Panc1 (cell line): ENCODE measurements around the gene TLE5.

Experiments used
- POLR2AphosphoS5 ChIP-seq: IDR thresholded peaks from 2 replicates; pipeline ENCODE4 v1.6.1; 2012; ENCODE audit warnings: mild to moderate bottlenecking, low read depth, low read length, moderate library complexity
- SIN3A ChIP-seq: IDR thresholded peaks from 2 replicates; pipeline ENCODE4 v1.6.1; 2012; ENCODE audit warnings: low read depth, mild to moderate bottlenecking, low read length, moderate library complexity, borderline replicate concordance; ENCODE audit not compliant: insufficient read depth
- TCF7L2 ChIP-seq: IDR thresholded peaks from 2 replicates; pipeline ENCODE4 v1.6.1; 2011; ENCODE audit warnings: mild to moderate bottlenecking, low read depth, low read length, inconsistent platforms
- TF ChIP-seq, protein P1 (sequence below): fragments of 450-650 bp; IDR thresholded peaks from 2 replicates; pipeline ENCODE4 v1.5.1; 2017; ENCODE audit warnings: mild to moderate bottlenecking
- TF ChIP-seq, protein P2 (sequence below), 2 experiments: IDR thresholded peaks; 2 replicates each; pipeline ENCODE4 v1.6.1; 2011 to 2012; ENCODE audit warnings: low read depth in 2 of 2, control low read depth in 1 of 2, low read length in 1 of 2, mild to moderate bottlenecking in 1 of 2, moderate library complexity in 1 of 2; ENCODE audit not compliant: insufficient read depth in 1 of 2

DNA sequence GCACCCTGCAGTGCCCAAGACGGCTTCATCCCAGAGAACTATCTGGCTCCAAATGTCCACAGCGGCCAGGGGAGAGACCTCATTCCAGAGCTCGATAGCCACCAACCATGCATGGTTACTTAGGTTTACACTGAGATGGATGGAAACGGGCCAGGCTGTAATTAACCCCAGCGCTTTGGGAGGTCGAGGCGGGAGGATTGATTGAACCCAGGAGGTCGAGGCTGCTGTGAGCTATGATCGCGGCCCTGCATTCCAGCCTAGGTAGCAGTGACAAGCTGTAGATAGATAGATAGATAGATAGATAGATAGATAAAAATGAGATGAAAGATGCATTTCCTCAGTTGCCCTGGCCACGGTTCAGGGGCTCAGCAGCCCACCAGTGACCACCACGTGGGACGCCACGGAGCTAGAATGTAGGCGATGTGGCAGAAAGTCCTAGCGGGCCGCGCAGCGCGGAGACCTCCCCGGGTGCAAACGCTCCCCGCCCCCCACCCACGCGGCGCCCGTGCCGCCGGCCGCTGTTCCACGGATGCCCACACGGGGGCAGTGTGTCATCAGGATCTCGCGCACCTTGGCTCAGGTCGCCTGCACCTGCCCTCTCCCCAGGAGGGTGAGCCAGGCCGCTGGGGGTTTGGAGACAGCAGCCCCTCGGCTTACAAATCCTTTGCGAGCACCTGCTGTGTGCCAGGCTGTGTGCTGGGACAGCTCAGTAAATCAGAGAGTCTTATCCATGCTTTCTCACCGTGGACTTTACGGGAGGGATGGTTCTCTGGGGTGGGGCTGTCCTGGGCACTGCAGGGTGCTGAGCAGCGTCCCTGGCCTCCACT, 13.5 kb upstream of the TLE5 start:
- TF ChIP-seq, protein P1, sequence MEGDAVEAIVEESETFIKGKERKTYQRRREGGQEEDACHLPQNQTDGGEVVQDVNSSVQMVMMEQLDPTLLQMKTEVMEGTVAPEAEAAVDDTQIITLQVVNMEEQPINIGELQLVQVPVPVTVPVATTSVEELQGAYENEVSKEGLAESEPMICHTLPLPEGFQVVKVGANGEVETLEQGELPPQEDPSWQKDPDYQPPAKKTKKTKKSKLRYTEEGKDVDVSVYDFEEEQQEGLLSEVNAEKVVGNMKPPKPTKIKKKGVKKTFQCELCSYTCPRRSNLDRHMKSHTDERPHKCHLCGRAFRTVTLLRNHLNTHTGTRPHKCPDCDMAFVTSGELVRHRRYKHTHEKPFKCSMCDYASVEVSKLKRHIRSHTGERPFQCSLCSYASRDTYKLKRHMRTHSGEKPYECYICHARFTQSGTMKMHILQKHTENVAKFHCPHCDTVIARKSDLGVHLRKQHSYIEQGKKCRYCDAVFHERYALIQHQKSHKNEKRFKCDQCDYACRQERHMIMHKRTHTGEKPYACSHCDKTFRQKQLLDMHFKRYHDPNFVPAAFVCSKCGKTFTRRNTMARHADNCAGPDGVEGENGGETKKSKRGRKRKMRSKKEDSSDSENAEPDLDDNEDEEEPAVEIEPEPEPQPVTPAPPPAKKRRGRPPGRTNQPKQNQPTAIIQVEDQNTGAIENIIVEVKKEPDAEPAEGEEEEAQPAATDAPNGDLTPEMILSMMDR: peak; percentile 91
- no peak for TF ChIP-seq POLR2AphosphoS5
- no peak for TF ChIP-seq SIN3A
- TF ChIP-seq, protein P2, sequence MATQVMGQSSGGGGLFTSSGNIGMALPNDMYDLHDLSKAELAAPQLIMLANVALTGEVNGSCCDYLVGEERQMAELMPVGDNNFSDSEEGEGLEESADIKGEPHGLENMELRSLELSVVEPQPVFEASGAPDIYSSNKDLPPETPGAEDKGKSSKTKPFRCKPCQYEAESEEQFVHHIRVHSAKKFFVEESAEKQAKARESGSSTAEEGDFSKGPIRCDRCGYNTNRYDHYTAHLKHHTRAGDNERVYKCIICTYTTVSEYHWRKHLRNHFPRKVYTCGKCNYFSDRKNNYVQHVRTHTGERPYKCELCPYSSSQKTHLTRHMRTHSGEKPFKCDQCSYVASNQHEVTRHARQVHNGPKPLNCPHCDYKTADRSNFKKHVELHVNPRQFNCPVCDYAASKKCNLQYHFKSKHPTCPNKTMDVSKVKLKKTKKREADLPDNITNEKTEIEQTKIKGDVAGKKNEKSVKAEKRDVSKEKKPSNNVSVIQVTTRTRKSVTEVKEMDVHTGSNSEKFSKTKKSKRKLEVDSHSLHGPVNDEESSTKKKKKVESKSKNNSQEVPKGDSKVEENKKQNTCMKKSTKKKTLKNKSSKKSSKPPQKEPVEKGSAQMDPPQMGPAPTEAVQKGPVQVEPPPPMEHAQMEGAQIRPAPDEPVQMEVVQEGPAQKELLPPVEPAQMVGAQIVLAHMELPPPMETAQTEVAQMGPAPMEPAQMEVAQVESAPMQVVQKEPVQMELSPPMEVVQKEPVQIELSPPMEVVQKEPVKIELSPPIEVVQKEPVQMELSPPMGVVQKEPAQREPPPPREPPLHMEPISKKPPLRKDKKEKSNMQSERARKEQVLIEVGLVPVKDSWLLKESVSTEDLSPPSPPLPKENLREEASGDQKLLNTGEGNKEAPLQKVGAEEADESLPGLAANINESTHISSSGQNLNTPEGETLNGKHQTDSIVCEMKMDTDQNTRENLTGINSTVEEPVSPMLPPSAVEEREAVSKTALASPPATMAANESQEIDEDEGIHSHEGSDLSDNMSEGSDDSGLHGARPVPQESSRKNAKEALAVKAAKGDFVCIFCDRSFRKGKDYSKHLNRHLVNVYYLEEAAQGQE (IDR thresholded peaks at IDR 0.05; ENCODE audit: insufficient read depth in 1 of 2, low read depth in 2 of 2, low read length in 1 of 2): no peak
- TF ChIP-seq TCF7L2: no peak; the same call in 1 of the 2 replicates
